ENCODE measurements around the gene PRR5L.
A peak's percentile ranks its signal among the peaks of the same experiment; 100 is the strongest.

Gene PRR5L

DNA sequence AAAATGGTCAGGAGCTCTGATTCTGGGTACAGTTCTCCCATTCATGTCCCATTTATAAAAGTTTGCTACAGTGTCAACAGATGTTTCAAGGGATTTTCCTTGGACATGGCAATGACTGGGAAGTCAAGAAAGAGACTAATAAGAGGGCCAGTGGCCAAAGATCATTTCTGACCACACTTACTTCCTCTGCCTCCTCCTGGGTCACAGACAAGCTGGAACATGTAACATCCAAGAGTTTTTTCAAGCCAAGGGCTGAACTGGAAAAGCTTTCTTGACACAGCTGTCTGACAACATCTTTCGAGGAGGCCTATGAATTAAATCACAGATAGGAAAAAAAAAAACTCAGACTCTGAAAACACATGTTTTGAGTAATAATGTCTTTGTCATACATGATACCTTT lies 15.6 kb upstream of the PRR5L start:
- H3K27me3 ChIP-seq (replicated peaks) = no peaks in the 10 kb centered on the region
- no peak overlapping the region for H3K27ac ChIP-seq
- no peaks in the 10 kb centered on the region for H3K36me3 ChIP-seq (replicated peaks)
- no peak for DNase-seq
- no peak overlapping the region for H3K4me3 ChIP-seq (ENCODE audit: low read depth, low read length)
- no peak for TF ChIP-seq CTCF (IDR thresholded peaks at IDR 0.05; ENCODE audit: low read depth, low read length, missing control alignments)
- in situ Hi-C loops (cut with HindIII; ENCODE audit: low pct_ligation_motif_present, low sequenced_read_pairs) = loop anchor here (25.0 kb wide), 1 partner anchor 207 kb away; no protein-coding TSS in a partner anchor

- H3K27me3 ChIP-seq (replicated peaks) = no peaks in the 10 kb centered on the region
- in situ Hi-C loops (cut with HindIII; ENCODE audit: low pct_ligation_motif_present, low sequenced_read_pairs) = loop anchor here (25.0 kb wide), 1 partner anchor 205 kb away; no protein-coding TSS in a partner anchor
- no peak for TF ChIP-seq CTCF (IDR thresholded peaks at IDR 0.05; ENCODE audit: low read depth, low read length, missing control alignments)
Observed at GRCh38 chr11:36281850-36282249, 14.2 kb upstream of the PRR5L start.

DNA sequence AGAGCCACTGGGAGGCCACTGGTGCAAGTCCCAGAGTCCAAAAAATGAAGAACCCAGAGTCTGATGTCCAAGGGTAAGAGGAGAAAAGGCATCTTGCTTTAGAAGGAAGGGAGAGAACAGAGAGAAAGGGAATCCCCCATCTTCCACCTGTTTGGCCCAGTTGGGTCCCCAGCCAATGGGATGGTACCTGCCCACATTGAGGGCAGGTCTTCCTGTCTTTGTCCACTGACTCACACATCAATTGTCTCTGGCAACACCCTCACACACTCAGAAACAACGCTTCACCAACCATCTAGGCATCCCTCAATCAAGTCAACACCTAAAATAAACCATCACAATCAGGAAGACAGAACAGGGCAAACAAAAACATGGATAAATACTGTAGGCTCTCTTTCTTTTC lies 13.2 kb upstream of the PRR5L start:
- Histone ChIP-seq H3K27ac (no peak overlapping the region), H3K4me3 (ENCODE audit: low read depth, low read length) (no peak overlapping the region), H3K27me3 (replicated peaks) (no peaks in the 10 kb centered on the region), H3K36me3 (replicated peaks) (no peaks in the 10 kb centered on the region)
- no peak for TF ChIP-seq CTCF (IDR thresholded peaks at IDR 0.05; ENCODE audit: low read depth, low read length, missing control alignments)
- no peak for DNase-seq
- in situ Hi-C loops (cut with HindIII; ENCODE audit: low pct_ligation_motif_present, low sequenced_read_pairs) = loop anchor here (25.0 kb wide), 1 partner anchor 204 kb away; no protein-coding TSS in a partner anchor

More at GRCh38 chr11:36281850-36282249, 14.2 kb upstream of the PRR5L start:
- no peak overlapping the region for H3K27ac ChIP-seq
- H3K36me3 ChIP-seq (replicated peaks) = no peaks in the 10 kb centered on the region
- no peak for DNase-seq
- no peak overlapping the region for H3K4me3 ChIP-seq (ENCODE audit: low read depth, low read length)

GRCh38 chr11:36288442-36289225 lies 7.5 kb upstream of the PRR5L start:
- no peaks in the 10 kb centered on the region for H3K27me3 ChIP-seq (replicated peaks)
- peak overlapping the region; percentile 20 for H3K27ac ChIP-seq
- no peak for DNase-seq
- peak overlapping the region; percentile 95 for H3K4me3 ChIP-seq (ENCODE audit: low read depth, low read length)
- no peaks in the 10 kb centered on the region for H3K36me3 ChIP-seq (replicated peaks)
- no peak for TF ChIP-seq CTCF (IDR thresholded peaks at IDR 0.05; ENCODE audit: low read depth, low read length, missing control alignments)
- in situ Hi-C loops (cut with HindIII; ENCODE audit: low pct_ligation_motif_present, low sequenced_read_pairs) = loop anchor here (25.0 kb wide), 1 partner anchor 199 kb away; no protein-coding TSS in a partner anchor

- no peak for TF ChIP-seq CTCF (IDR thresholded peaks at IDR 0.05; ENCODE audit: low read depth, low read length, missing control alignments)
- Histone ChIP-seq H3K4me3 (ENCODE audit: low read depth, low read length) (peak within 1 kb of the TSS; percentile 95), H3K36me3 (replicated peaks) (no peaks in the 10 kb centered on the region), H3K27ac (peak within 1 kb of the TSS; percentile 20), H3K27me3 (replicated peaks) (no peaks in the 10 kb centered on the region)
- DNase-seq = peak; percentile 95
- in situ Hi-C loops (cut with HindIII; ENCODE audit: low pct_ligation_motif_present, low sequenced_read_pairs) = loop anchor here (25.0 kb wide), 1 partner anchor 198 kb away; no protein-coding TSS in a partner anchor
Observed at GRCh38 chr11:36289226-36289852, 6.7 kb upstream of the PRR5L start, which contains the start of gene COMMD9. Gene COMMD9, minus strand, starts transcription at chr11:36289424. Its CDS starts 12 bp downstream, at chr11:36289412.

All from brain microvascular endothelial cell (primary cell).